ENCODE results near the gene PRAMEF20.
"Not testable (repeated sequence)": the region's sequence is repeated elsewhere in the genome, so short reads cannot be mapped to it uniquely, and the experiment has no call there.

The PRAMEF20 gene

GRCh38 chr1:13410150-13410549, at the start of gene PRAMEF20:
TSS of gene PRAMEF20 (plus strand) at chr1:13410450. CDS start at chr1:13416355, 5,905 bp downstream.
- not testable (repeated sequence) for DNase-seq

DNA sequence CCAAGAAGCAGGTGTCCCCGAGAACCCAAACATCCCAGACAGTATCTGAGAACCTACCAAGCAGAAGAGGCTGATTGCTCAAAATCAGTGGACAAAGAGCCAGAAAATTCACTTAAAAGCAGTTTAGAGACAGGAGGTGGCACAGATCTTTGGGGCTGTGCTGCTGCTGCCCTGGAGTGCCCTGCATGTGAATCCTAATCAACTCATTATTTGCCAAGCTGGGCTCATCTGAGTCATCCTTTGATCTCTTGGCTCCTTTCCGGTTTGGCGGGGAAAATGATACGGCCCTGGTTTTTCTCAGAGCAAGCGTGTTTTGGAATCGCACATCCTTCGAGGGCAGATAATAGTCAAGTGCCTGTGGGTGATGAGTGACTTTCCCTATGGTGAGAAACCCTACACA, 47.9 kb upstream of the PRAMEF20 start:
- DNase-seq = not testable (repeated sequence)

- DNase-seq = not testable (repeated sequence)
These were observed 45.3 kb upstream of the PRAMEF20 start for GRCh38 chr1:13364928-13365327.

DNA sequence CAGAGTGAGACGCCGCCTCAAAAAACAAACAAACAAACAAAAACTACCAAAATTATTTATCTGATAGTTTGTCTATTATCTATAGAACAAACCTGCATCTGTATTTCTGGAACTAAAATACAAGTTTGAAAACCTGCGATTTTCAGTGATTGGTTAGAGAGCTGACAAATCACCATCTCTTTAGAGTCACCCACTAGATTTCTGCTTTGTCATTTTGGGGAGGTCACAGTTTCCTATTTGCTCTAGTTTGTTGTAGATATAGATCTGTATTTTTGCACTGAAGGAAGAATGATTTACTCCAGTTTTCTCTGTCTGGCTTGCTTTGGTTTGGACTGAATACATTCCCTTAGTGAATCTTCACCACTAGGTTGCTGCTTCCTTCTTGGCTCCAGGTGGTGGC, 43.7 kb upstream of the PRAMEF20 start:
- DNase-seq = not testable (repeated sequence)

DNA sequence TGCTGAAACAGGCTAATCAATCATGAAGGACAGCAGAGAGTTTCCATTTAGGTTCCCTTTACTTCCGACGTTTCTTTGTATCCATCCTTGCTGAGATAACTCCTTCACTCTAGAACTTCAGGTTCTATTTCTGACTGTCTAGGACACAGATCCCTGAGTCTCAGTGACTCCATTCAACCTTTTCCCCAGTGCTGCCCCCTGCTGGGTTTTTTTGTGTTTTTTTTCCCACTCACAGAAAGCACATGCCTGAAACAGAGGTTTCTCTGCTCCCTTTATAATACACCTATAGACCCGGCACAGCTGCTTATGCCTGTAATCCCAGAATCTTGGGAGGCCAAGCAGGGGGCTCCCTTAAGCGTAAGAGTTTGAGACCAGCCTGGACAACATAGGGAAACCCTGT, 41.7 kb upstream of the PRAMEF20 start:
- DNase-seq = not testable (repeated sequence)

GRCh38 chr1:13378983-13379382, 31.3 kb upstream of the PRAMEF20 start:
- DNase-seq = not testable (repeated sequence)

DNA sequence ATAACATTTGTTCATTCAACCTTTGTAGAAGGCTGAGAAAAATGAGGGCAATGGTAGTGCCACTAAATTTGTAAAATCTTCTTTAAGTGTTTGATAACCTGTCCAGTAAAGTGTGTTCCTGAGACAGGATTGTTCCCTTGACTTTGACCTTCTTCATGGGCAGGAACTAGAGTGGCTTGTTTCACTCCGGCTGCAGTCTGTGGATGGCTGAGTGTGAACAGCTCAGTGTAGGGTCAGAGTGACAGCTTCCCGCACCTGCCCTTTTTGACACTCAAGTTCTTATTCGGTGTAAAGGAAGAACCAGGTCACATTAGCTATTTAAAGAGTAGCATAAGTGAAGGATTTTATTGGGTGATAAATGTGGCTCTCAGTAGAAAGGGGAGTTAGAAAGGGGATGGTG, 29.9 kb upstream of the PRAMEF20 start:
- not testable (repeated sequence) for DNase-seq

GRCh38 chr1:13389332-13389731, 20.9 kb upstream of the PRAMEF20 start, which contains the start of gene PRAMEF17:
TSS of gene PRAMEF17 (plus strand) at chr1:13389632. CDS start at chr1:13389658, 26 bp downstream.
- not testable (repeated sequence) for DNase-seq

- not testable (repeated sequence) for DNase-seq
These were observed 17.2 kb upstream of the PRAMEF20 start for GRCh38 chr1:13393004-13393403.

DNA sequence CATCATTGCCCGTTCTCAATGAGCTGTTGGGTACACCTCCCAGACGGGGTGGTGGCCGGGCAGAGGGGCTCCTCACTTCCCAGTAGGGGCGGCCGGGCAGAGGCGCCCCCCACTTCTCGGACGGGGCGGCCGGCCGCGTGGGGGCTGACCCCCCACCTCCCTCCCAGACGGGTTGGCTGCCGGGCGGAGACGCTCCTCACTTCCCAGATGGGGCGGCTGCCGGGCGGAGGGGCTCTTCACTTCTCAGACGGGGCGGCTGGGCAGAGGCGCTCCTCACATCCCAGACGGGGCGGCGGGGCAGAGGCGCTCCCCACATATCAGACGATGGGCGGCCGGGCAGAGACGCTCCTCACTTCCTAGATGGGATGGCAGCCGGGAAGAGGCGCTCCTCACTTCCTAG, 15.5 kb upstream of the PRAMEF20 start:
- DNase-seq = not testable (repeated sequence)

- not testable (repeated sequence) for DNase-seq
These were observed 14.9 kb upstream of the PRAMEF20 start for GRCh38 chr1:13395311-13395710.

- peak; percentile 77 for DNase-seq
These were observed 2.4 kb upstream of the PRAMEF20 start for GRCh38 chr1:13407811-13408210.

GRCh38 chr1:13430495-13430894, 20.2 kb downstream of the PRAMEF20 start:
- DNase-seq = no peak

GRCh38 chr1:13432251-13432650, 22.0 kb downstream of the PRAMEF20 start:
- no peak for DNase-seq

- DNase-seq = not testable (repeated sequence)
These were observed 23.6 kb downstream of the PRAMEF20 start for GRCh38 chr1:13433694-13434358.

GRCh38 chr1:13435458-13435857, 25.2 kb downstream of the PRAMEF20 start:
- DNase-seq = no peak

- not testable (repeated sequence) for DNase-seq
These were observed 29.0 kb downstream of the PRAMEF20 start for GRCh38 chr1:13439104-13439783.

- no peak for DNase-seq
These were observed 33.2 kb downstream of the PRAMEF20 start for GRCh38 chr1:13443335-13443979.

DNA sequence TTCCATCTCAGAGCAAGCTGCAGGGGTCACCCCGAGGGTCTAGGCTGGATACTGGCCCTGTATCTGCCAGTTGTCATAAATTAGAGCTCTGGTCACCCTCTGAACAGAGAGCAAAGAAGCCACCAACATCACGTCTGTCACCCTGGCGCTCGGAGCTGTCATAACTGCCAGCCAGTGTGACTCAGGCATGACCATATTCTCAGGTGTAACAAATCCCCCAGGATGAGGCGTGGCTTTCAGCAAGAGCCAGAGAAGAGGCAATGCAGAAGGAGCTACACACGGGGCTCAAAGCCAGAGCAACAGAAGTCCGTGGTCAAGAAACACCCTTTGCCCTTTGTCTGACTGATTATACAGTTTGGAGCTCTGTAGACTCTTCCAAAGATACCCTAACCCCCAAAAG, 40.0 kb downstream of the PRAMEF20 start:
- no peak for DNase-seq

DNA sequence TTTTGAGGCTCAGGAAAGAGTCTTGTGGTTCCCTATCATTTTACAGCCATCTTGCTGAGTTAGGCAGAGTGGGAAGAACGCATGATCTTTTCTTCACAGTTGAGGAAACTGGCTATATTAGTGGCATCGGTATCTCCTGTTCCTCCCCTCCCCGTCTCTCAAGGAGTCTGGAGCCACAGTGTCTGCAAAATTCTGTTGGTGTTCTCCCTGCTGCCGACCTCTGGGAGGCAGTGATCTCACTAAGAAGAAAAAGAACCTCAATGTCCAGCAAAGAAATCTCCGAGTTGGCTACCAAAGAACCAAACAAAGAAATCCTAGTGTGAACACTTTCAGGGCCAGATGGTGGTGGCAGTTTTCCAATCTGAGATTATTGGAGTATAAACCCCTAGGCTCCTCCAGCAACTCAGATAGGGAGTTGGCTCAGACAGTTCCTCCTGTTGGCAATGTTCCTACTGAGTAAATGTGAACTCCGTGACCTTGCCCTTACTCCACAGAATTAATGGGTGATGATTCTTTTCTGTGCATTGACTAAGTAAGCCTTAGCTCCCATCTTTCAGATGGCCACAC, 41.2 kb downstream of the PRAMEF20 start:
- no peak for DNase-seq

- DNase-seq = no peak
These were observed 46.8 kb downstream of the PRAMEF20 start for GRCh38 chr1:13456904-13457532.

- no peak for DNase-seq
These were observed 51.7 kb downstream of the PRAMEF20 start for GRCh38 chr1:13461977-13462376.

- no peak for DNase-seq
These were observed 52.4 kb downstream of the PRAMEF20 start for GRCh38 chr1:13462682-13463081.
